H9 (cell line): ENCODE measurements around the gene YPEL5. TPM values are rescaled to one million over a fixed set of nuclear protein-coding genes. Genes with fewer than 3 reads are reported as not detected.

Experiments used
- DNase-seq: peaks from one replicate; pipeline ENCODE4 v3.0.0-alpha.2; 2017
- H2AFZ ChIP-seq: one replicate; pipeline ENCODE4 v1.6.1; 2013; ENCODE audit warnings: mild to moderate bottlenecking, low read length, control low read depth, moderate library complexity
- H2AK5ac ChIP-seq: 2 replicates; pipeline ENCODE4 v1.6.1; 2013; ENCODE audit warnings: low read length, control low read depth, mixed read lengths; ENCODE audit not compliant: insufficient read length
- H2BK120ac ChIP-seq: one replicate; pipeline ENCODE4 v1.6.1; 2013; ENCODE audit warnings: low read depth, mild to moderate bottlenecking, low read length, control low read depth, inconsistent platforms; ENCODE audit not compliant: poor library complexity, severe bottlenecking
- H2BK12ac ChIP-seq: 2 replicates; pipeline ENCODE4 v1.6.1; 2013; ENCODE audit warnings: low read length, control low read depth, mixed read lengths, low read depth; ENCODE audit not compliant: insufficient read length
- H2BK15ac ChIP-seq: 2 replicates; pipeline ENCODE4 v1.6.1; 2013; ENCODE audit warnings: low read depth, low read length, control low read depth
- H2BK20ac ChIP-seq: one replicate; pipeline ENCODE4 v1.6.1; 2013; ENCODE audit warnings: low read depth, mild to moderate bottlenecking, low read length, control low read depth, inconsistent platforms; ENCODE audit not compliant: poor library complexity, severe bottlenecking
- H2BK5ac ChIP-seq: 2 replicates; pipeline ENCODE4 v1.6.1; 2013; ENCODE audit warnings: low read length, control low read depth, mixed read lengths; ENCODE audit not compliant: insufficient read length
- H3K14ac ChIP-seq: 2 replicates; pipeline ENCODE4 v1.6.1; 2013; ENCODE audit warnings: low read length, control low read depth; ENCODE audit not compliant: insufficient read depth
- H3K18ac ChIP-seq: 2 replicates; pipeline ENCODE4 v1.6.1; 2013; ENCODE audit warnings: low read depth, mild to moderate bottlenecking, mixed read lengths, low read length, control low read depth; ENCODE audit not compliant: insufficient read length
- H3K23ac ChIP-seq: 2 replicates; pipeline ENCODE4 v1.6.1; 2013; ENCODE audit warnings: low read length, control low read depth, mixed read lengths, low read depth; ENCODE audit not compliant: insufficient read length
- H3K23me2 ChIP-seq: 2 replicates; pipeline ENCODE4 v1.6.1; 2013; ENCODE audit warnings: low read depth, mild to moderate bottlenecking, mixed read lengths, low read length, control low read depth; ENCODE audit not compliant: insufficient read length, poor library complexity, severe bottlenecking
- H3K27ac ChIP-seq: 2 replicates; pipeline ENCODE4 v1.5.1; 2013; ENCODE audit warnings: low read length, control low read depth, mixed read lengths, low read depth; ENCODE audit not compliant: insufficient read length
- H3K27me3 ChIP-seq: 2 replicates; pipeline ENCODE4 v1.6.1; 2013; ENCODE audit warnings: low read length, control low read depth, inconsistent platforms; ENCODE audit not compliant: insufficient read depth
- H3K4ac ChIP-seq: 2 replicates; pipeline ENCODE4 v1.6.1; 2013; ENCODE audit warnings: low read depth, mild to moderate bottlenecking, control low read depth, inconsistent platforms, low read length, moderate library complexity
- H3K4me1 ChIP-seq: 2 replicates; pipeline ENCODE4 v1.6.1; 2013; ENCODE audit warnings: low read length, control low read depth, inconsistent platforms; ENCODE audit not compliant: insufficient read depth
- H3K4me2 ChIP-seq: 2 replicates; pipeline ENCODE4 v1.6.1; 2013; ENCODE audit warnings: low read length, control low read depth, mixed read lengths; ENCODE audit not compliant: insufficient read length, insufficient read depth
- H3K56ac ChIP-seq: 2 replicates; pipeline ENCODE4 v1.6.1; 2013; ENCODE audit warnings: low read depth, mild to moderate bottlenecking, mixed read lengths, low read length, control low read depth; ENCODE audit not compliant: insufficient read length
- H3K79me1 ChIP-seq: 2 replicates; pipeline ENCODE4 v1.6.1; 2013; ENCODE audit warnings: low read depth, mild to moderate bottlenecking, moderate library complexity, low read length, control low read depth, inconsistent platforms; ENCODE audit not compliant: insufficient read depth, poor library complexity, severe bottlenecking
- H3K79me2 ChIP-seq: 2 replicates; pipeline ENCODE4 v1.6.1; 2013; ENCODE audit warnings: low read length, control low read depth, inconsistent platforms; ENCODE audit not compliant: insufficient read depth
- H3K9ac ChIP-seq: 2 replicates; pipeline ENCODE4 v1.6.1; 2013; ENCODE audit warnings: low read length, control low read depth, mixed read lengths; ENCODE audit not compliant: insufficient read length; ENCODE audit errors: extremely low read depth
- H3K9me3 ChIP-seq: one replicate; pipeline ENCODE4 v1.6.1; 2013; ENCODE audit warnings: low read depth, low read length, inconsistent platforms; ENCODE audit not compliant: control insufficient read depth
- H3T11ph ChIP-seq: one replicate; pipeline ENCODE4 v1.6.1; 2013; ENCODE audit warnings: mild to moderate bottlenecking, low read length, control low read depth, inconsistent platforms
- H4K20me1 ChIP-seq: one replicate; pipeline ENCODE4 v1.6.1; 2013; ENCODE audit not compliant: control insufficient read depth, insufficient read length, insufficient read depth
- H4K5ac ChIP-seq: 2 replicates; pipeline ENCODE4 v1.6.1; 2013; ENCODE audit warnings: low read depth, mild to moderate bottlenecking, mixed read lengths, low read length, control low read depth; ENCODE audit not compliant: insufficient read length
- H4K8ac ChIP-seq: replicated peaks from 2 replicates; pipeline ENCODE4 v1.6.1; 2013; ENCODE audit warnings: low read length, control low read depth, mixed read lengths, low read depth; ENCODE audit not compliant: insufficient read length
- H4K91ac ChIP-seq: 2 replicates; pipeline ENCODE4 v1.6.1; 2013; ENCODE audit warnings: low read depth, mild to moderate bottlenecking, moderate library complexity, mixed read lengths, low read length, control low read depth; ENCODE audit not compliant: insufficient read length
- H3K27ac Mint-ChIP-seq, 3 experiments: 2 replicates in 2 of 3; 3 replicates in 1 of 3; pipeline ENCODE4 v1.8.0; 2020 to 2021; ENCODE audit warnings: mixed read lengths in 3 of 3, mild to moderate bottlenecking in 1 of 3, moderate library complexity in 1 of 3
- H3K27me3 Mint-ChIP-seq: 2 replicates; pipeline ENCODE4 v1.8.0; 2021; ENCODE audit warnings: low read depth, mild to moderate bottlenecking, moderate library complexity, mixed read lengths
- H3K36me3 Mint-ChIP-seq, 3 experiments: 2 replicates in 2 of 3; 3 replicates in 1 of 3; pipeline ENCODE4 v1.8.0; 2020 to 2021; ENCODE audit warnings: low read depth in 3 of 3, mixed read lengths in 3 of 3; ENCODE audit not compliant: insufficient read depth in 1 of 3
- H3K4me1 Mint-ChIP-seq, 2 experiments: 2 replicates each; pipeline ENCODE4 v1.8.0; 2020; ENCODE audit warnings: mixed read lengths in 2 of 2
- H3K4me3 Mint-ChIP-seq, 2 experiments: 2 replicates in 1 of 2; 3 replicates in 1 of 2; pipeline ENCODE4 v1.8.0; 2020 to 2021; ENCODE audit warnings: mild to moderate bottlenecking in 2 of 2, mixed read lengths in 2 of 2, moderate library complexity in 1 of 2
- H3K9me3 Mint-ChIP-seq, 2 experiments: 2 replicates in 1 of 2; 3 replicates in 1 of 2; pipeline ENCODE4 v1.8.0; 2020; ENCODE audit warnings: mild to moderate bottlenecking in 2 of 2, mixed read lengths in 2 of 2, moderate library complexity in 1 of 2
- CTCF ChIP-seq: fragments of 200-600 bp; sonication (generic); conservative IDR thresholded peaks from 3 replicates; pipeline ENCODE4 v1.8.0; 2021; ENCODE audit warnings: antibody characterized with exemption, mild to moderate bottlenecking
- WGBS: extraction: QIAGEN DNeasy Blood & Tissue Kit; methylation state at CpG from one replicate; pipeline ENCODE4 v1.1.7; 2013; ENCODE audit warnings: missing lambda C conversion rate, low lambda C conversion rate, mixed read lengths; ENCODE audit not compliant: insufficient read length; ENCODE audit errors: extremely low coverage; 5-methylcytosine and 5-hydroxymethylcytosine counted together
- total RNA-seq: library from RNA; stranded (reverse); gene quantifications from 2 replicates; pipeline ENCODE4 v1.2.1, GENCODE V29; 2021

YPEL5 gene
- total RNA-seq, 1 experiment from 2014 or later: 28.5 TPM

DNA sequence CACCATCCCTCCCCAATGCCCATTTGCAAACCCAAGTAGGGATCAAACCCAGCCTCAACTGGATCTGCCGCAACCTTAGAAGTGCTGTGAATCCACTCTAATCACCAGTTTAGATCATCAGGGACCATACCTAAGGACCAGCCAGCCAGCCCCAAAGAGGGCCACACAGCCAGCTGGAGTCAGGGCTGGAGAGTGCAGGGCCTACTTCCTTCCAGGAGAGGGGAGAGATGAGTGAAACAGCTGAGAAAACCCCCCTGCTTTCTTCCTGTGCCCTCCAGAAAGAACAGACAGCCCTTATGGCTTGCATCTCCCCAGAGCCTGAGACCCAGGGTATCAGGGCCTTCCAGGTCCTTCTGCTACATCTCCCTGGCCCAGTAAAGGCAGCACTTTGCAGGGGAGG lies 25.8 kb downstream of the YPEL5 start:
- Histone ChIP-seq H2BK12ac (no peak overlapping the region), H3K23me2 (no peaks in the 10 kb centered on the region), H3K9ac (no peak overlapping the region), H3K4me2 (no peak overlapping the region), H3K79me1 (no peaks in the 10 kb centered on the region), H4K20me1 (no peaks in the 10 kb centered on the region), H4K91ac (no peak overlapping the region), H2BK120ac (no peak overlapping the region), H3K27ac (no peak overlapping the region), H3K79me2 (no peaks in the 10 kb centered on the region), H3T11ph (no peak overlapping the region), H3K23ac (no peak overlapping the region), H3K56ac (no peak overlapping the region), H3K18ac (no peak overlapping the region), H2AK5ac (no peak overlapping the region), H3K4me1 (no peaks in the 10 kb centered on the region), H4K8ac (no peak overlapping the region), H3K27me3 (no peaks in the 10 kb centered on the region; the same call in 1 of the 2 replicates), H2AFZ (no peak overlapping the region), H4K5ac (no peak overlapping the region), H3K9me3 (no peaks in the 10 kb centered on the region), H2BK15ac (no peak overlapping the region), H3K14ac (no peak overlapping the region; the same call in 1 of the 2 replicates), H2BK5ac (no peak overlapping the region), H2BK20ac (no peak overlapping the region), H3K4ac (no peak overlapping the region; the same call in 1 of the 2 replicates)
- no CpG with 5 or more reads among the region's 1 CpG for WGBS
- no peak overlapping the region for H3K27ac Mint-ChIP-seq
- no peak; the same call in 2 of the 3 replicates for TF ChIP-seq CTCF
- H3K4me1 Mint-ChIP-seq: no peaks in the 10 kb centered on the region
- no peak for DNase-seq
- H3K4me3 Mint-ChIP-seq: no peak overlapping the region
- H3K9me3 Mint-ChIP-seq: no peaks in the 10 kb centered on the region
- H3K36me3 Mint-ChIP-seq: no peaks in the 10 kb centered on the region; a peak in 1 of 7 replicates
- peaks cover 3% of the 10 kb centered on the region; the same call in 1 of the 2 replicates for H3K27me3 Mint-ChIP-seq
